Trophoblast cell (in vitro differentiated cells and primary cell): Measurements from ENCODE around the gene H2BK1.

Source experiments
- DNase-seq, 2 donors: peaks; one replicate each; pipeline ENCODE4 v3.0.0-alpha.2; 2016
- H2AFZ ChIP-seq: 2 replicates; pipeline ENCODE4 v1.6.1; 2013; ENCODE audit warnings: low read length, moderate library complexity, mild to moderate bottlenecking; ENCODE audit not compliant: insufficient read depth, poor library complexity
- H2AK5ac ChIP-seq: 2 replicates; pipeline ENCODE4 v1.6.1; 2013; ENCODE audit warnings: mild to moderate bottlenecking, low read length
- H2BK120ac ChIP-seq: 2 replicates; pipeline ENCODE4 v1.6.1; 2013; ENCODE audit warnings: low read length, mild to moderate bottlenecking, moderate library complexity; ENCODE audit not compliant: insufficient read depth, poor library complexity
- H2BK12ac ChIP-seq: 2 replicates; pipeline ENCODE4 v1.6.1; 2013; ENCODE audit warnings: mild to moderate bottlenecking, low read length, moderate library complexity
- H2BK5ac ChIP-seq: 2 replicates; pipeline ENCODE4 v1.6.1; 2013; ENCODE audit warnings: low read length, low read depth, moderate library complexity, mild to moderate bottlenecking; ENCODE audit not compliant: poor library complexity
- H3K14ac ChIP-seq: 2 replicates; pipeline ENCODE4 v1.6.1; 2013; ENCODE audit warnings: mild to moderate bottlenecking, low read length
- H3K18ac ChIP-seq: 2 replicates; pipeline ENCODE4 v1.6.1; 2013; ENCODE audit warnings: mild to moderate bottlenecking, low read length
- H3K23ac ChIP-seq: 2 replicates; pipeline ENCODE4 v1.6.1; 2013; ENCODE audit warnings: low read length
- H3K27ac ChIP-seq: 2 replicates; pipeline ENCODE4 v1.5.1; 2013; ENCODE audit warnings: low read depth, mild to moderate bottlenecking, inconsistent platforms, low read length, moderate library complexity
- H3K27me3 ChIP-seq: 2 replicates; pipeline ENCODE4 v1.6.1; 2013; ENCODE audit warnings: inconsistent platforms, mild to moderate bottlenecking, low read length, moderate library complexity; ENCODE audit not compliant: insufficient read depth
- H3K36me3 ChIP-seq, 2 experiments: 1 replicate in 1 of 2; 2 replicates in 1 of 2; pipeline ENCODE4 v1.6.1; 2013; ENCODE audit warnings: low read length in 2 of 2, mild to moderate bottlenecking in 2 of 2, moderate library complexity in 1 of 2; ENCODE audit not compliant: insufficient read depth in 2 of 2, control insufficient read depth in 1 of 2
- H3K4ac ChIP-seq: 2 replicates; pipeline ENCODE4 v1.6.1; 2013; ENCODE audit warnings: low read depth, mild to moderate bottlenecking, low read length, moderate library complexity
- H3K4me1 ChIP-seq, 2 experiments: 1 replicate in 1 of 2; 2 replicates in 1 of 2; pipeline ENCODE4 v1.6.1; 2013; ENCODE audit warnings: low read length in 2 of 2, mild to moderate bottlenecking in 2 of 2, moderate library complexity in 1 of 2; ENCODE audit not compliant: insufficient read depth in 2 of 2, control insufficient read depth in 1 of 2
- H3K4me2 ChIP-seq: 2 replicates; pipeline ENCODE4 v1.6.1; 2013; ENCODE audit warnings: inconsistent platforms, mild to moderate bottlenecking, low read length, moderate library complexity
- H3K4me3 ChIP-seq: 2 replicates; pipeline ENCODE4 v1.5.1; 2013; ENCODE audit warnings: mild to moderate bottlenecking, low read depth, low read length, inconsistent platforms
- H3K79me1 ChIP-seq: one replicate; pipeline ENCODE4 v1.6.1; 2013; ENCODE audit warnings: low read length
- H3K79me2 ChIP-seq: 2 replicates; pipeline ENCODE4 v1.6.1; 2013; ENCODE audit warnings: low read length, mild to moderate bottlenecking; ENCODE audit not compliant: control insufficient read depth, insufficient read depth, poor library complexity
- H3K9ac ChIP-seq: 2 replicates; pipeline ENCODE4 v1.6.1; 2013; ENCODE audit warnings: mild to moderate bottlenecking, low read length
- H3K9me3 ChIP-seq: 2 replicates; pipeline ENCODE4 v1.6.1; 2013; ENCODE audit warnings: low read depth, mild to moderate bottlenecking, control low read depth, inconsistent platforms, low read length; ENCODE audit not compliant: insufficient read depth
- H4K12ac ChIP-seq: 2 replicates; pipeline ENCODE4 v1.6.1; 2013; ENCODE audit warnings: low read depth, mild to moderate bottlenecking, low read length, moderate library complexity
- H4K8ac ChIP-seq: 2 replicates; pipeline ENCODE4 v1.6.1; 2013; ENCODE audit warnings: low read depth, mild to moderate bottlenecking, low read length, moderate library complexity
- H4K91ac ChIP-seq: one replicate; pipeline ENCODE4 v1.6.1; 2013; ENCODE audit warnings: low read depth, mild to moderate bottlenecking, low read length, moderate library complexity
- WGBS: extraction: QIAGEN DNeasy Blood & Tissue Kit; methylation state at CpG from one replicate; pipeline ENCODE4 v1.1.7; 2013; ENCODE audit warnings: missing lambda C conversion rate; ENCODE audit not compliant: insufficient read length, insufficient coverage; ENCODE audit errors: extremely low coverage; 5-methylcytosine and 5-hydroxymethylcytosine counted together

The H2BK1 gene

DNA sequence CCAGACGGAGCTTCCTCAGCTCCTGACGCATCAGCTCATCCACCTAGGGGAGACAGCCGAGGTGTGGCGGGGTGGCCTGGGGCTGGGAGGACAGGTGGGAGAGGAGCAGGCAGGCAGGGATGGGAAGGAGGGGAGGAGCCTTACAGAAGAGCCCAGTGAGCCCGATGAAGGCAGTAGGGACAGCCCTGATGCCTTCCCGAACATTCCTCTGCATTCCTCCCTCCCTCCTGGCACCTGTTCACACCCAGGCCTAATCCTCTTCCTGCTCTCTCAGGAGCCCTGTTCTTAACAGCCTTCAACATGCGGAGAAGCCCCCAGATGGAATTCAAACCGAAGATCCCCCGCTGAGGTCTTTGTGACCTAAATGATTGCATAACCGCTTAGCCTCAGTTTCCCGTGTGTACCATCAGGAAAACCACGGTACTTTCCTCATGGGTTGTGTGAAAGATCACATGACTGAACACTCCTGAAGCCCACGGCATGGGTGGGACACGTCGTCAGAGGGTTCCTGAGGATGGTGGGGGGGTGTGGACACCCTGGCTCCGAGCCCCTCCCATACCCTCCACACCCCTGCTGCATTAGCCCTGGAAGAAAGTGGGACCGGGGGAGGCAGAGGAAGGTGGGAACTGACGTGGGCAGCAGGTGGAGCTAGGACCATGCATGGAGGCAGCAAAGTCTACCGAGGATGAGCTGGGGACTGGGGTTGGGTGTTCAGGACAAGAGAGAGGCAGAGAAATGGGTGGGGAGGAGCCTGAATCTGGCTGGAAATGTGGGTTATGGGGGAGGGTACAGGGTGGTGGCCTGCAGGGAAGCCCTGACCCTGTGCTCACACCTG is 14.5 kb downstream of the H2BK1 start:
- H2AFZ ChIP-seq, result no peak overlapping the region
- no peak overlapping the region for H3K4ac ChIP-seq
- no peak overlapping the region for H3K27ac ChIP-seq
- no peak overlapping the region for H2BK12ac ChIP-seq
- H3K18ac ChIP-seq, result no peak overlapping the region
- H3K79me2 ChIP-seq, result no peaks in the 10 kb centered on the region
- no CpG with 5 or more reads among the region's 19 CpGs for WGBS
- H3K9me3 ChIP-seq, result peaks cover 3% of the 10 kb centered on the region
- H3K9ac ChIP-seq, result no peak overlapping the region
- no peak overlapping the region for H3K23ac ChIP-seq
- no peak overlapping the region for H3K14ac ChIP-seq
- no peaks in the 10 kb centered on the region for H3K27me3 ChIP-seq
- H3K4me3 ChIP-seq, result no peak overlapping the region
- no peak overlapping the region for H2AK5ac ChIP-seq
- H3K4me1 ChIP-seq, result peaks cover 4 to 7% of the 10 kb centered on the region in 2 experiments
- no peak overlapping the region for H2BK5ac ChIP-seq
- H2BK120ac ChIP-seq, result no peak overlapping the region
- H3K79me1 ChIP-seq, result no peaks in the 10 kb centered on the region
- H4K91ac ChIP-seq, result no peak overlapping the region
- no peak overlapping the region for H4K8ac ChIP-seq
- H4K12ac ChIP-seq, result no peak overlapping the region
- H3K4me2 ChIP-seq, result no peak overlapping the region
- DNase-seq, result no peak
- no peaks in the 10 kb centered on the region for H3K36me3 ChIP-seq

DNA sequence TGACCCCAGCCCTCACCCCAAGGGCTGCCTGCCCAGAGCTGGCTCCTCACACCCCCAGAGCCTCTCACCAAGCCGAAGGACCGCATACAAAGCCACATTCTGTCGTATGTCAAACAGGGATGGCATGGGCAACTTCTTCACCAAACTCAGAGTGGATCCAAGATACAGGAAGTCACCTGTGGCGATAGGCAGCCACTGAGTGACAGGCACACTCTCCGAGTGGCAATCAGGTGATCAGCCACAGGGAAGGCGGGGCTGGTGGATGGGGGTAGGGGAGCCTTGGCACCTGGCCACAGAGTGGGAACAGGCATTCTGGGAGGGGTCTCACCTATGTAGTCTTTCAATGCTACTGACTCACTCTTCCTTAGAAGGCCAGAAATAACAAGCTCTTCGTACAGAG is 16.1 kb downstream of the H2BK1 start:
- H3K36me3 ChIP-seq, result no peaks in the 10 kb centered on the region
- H3K14ac ChIP-seq, result no peak overlapping the region
- no peak overlapping the region for H2BK120ac ChIP-seq
- no peak overlapping the region for H3K4me2 ChIP-seq
- no peak overlapping the region for H3K4ac ChIP-seq
- H3K23ac ChIP-seq, result no peak overlapping the region
- H3K9ac ChIP-seq, result no peak overlapping the region
- H3K79me1 ChIP-seq, result no peaks in the 10 kb centered on the region
- H3K27me3 ChIP-seq, result no peaks in the 10 kb centered on the region
- peaks cover 3% of the 10 kb centered on the region for H3K9me3 ChIP-seq
- H3K4me1 ChIP-seq, result no peaks in the 10 kb centered on the region
- no peak for DNase-seq
- H2BK12ac ChIP-seq, result no peak overlapping the region
- no peak overlapping the region for H3K4me3 ChIP-seq
- H3K18ac ChIP-seq, result no peak overlapping the region
- no CpG with 5 or more reads among the region's 7 CpGs for WGBS
- H4K91ac ChIP-seq, result no peak overlapping the region
- no peak overlapping the region for H4K12ac ChIP-seq
- H2BK5ac ChIP-seq, result no peak overlapping the region
- no peak overlapping the region for H2AFZ ChIP-seq
- H3K27ac ChIP-seq, result no peak overlapping the region
- H3K79me2 ChIP-seq, result no peaks in the 10 kb centered on the region
- H2AK5ac ChIP-seq, result no peak overlapping the region
- H4K8ac ChIP-seq, result no peak overlapping the region

DNA sequence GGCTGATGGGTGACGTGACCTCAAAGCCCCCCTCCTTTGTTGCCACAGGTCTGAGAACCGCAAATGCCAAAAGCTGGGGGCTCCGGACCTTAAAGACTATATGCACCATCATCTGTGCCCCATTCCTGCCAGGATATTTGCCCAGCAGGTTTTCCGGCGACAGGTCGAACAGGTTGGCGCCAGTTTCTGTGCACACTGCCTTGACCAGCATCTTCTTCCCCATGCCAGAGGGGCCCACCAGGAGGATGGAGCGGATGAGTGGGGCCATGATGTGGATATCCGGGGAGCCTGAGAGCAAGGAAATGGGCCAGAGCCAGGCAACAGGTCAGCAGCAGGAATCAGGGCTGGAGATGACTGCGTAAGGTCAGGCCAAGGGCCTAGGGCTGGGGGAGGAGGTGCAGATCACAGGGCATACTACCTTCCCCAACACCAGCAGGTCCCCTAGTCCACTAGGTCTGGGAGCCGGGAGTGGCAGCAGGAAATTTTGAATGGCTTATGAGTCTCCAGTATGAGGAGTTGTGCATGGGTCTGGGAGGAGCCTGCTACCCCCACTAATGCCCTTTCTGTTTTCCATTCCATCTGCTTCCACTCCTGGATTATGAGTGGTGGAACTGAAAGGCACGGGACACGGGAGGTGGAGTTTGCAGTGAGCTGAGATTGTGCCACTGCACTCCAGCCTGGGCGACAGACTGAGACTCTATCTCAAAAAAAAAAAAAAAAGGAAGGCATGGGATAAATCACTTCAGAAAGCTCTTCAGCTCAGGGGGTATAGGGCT is 16.9 kb downstream of the H2BK1 start:
- Histone ChIP-seq H3K4me1 (no peaks in the 10 kb centered on the region), H2BK12ac (no peak overlapping the region), H3K4me3 (no peak overlapping the region), H4K91ac (no peak overlapping the region), H3K9me3 (peaks cover 1% of the 10 kb centered on the region), H4K12ac (no peak overlapping the region), H2AFZ (no peak overlapping the region), H2BK120ac (no peak overlapping the region), H2AK5ac (no peak overlapping the region), H3K4ac (no peak overlapping the region), H3K18ac (no peak overlapping the region), H3K27me3 (no peaks in the 10 kb centered on the region), H3K36me3 (no peaks in the 10 kb centered on the region), H3K27ac (no peak overlapping the region), H4K8ac (no peak overlapping the region), H3K79me1 (no peaks in the 10 kb centered on the region), H3K79me2 (no peaks in the 10 kb centered on the region), H3K23ac (no peak overlapping the region), H3K14ac (no peak overlapping the region), H3K4me2 (no peak overlapping the region), H3K9ac (no peak overlapping the region), H2BK5ac (no peak overlapping the region)
- no peak for DNase-seq
- WGBS, result no CpG with 5 or more reads among the region's 14 CpGs

DNA sequence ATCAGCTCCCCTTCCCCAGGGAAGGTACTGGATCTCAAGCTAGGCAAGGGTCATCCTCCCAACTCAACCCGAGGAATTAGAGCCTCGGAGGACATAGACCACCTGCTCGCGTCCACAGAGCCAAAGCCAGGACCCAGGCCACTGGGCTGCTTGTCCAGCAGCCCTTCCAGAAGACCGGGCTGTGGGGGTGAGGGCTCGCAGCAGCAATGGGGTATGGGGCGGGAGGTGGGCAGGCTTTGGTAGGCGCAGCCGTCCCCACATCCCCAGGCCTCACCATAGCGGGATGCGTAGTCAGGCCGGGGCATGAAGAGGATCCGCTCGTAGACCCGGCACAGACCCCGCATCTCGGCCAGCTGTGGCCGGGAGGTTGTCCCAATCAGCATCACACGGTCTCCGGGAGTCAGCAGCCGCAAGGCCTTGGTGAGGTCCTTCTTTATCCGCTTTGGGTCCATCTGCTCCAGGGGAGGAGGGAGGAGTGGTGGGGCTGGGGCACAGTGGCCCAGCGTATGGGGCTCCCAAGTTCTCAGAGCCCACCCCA is 18.2 kb downstream of the H2BK1 start:
- Histone ChIP-seq H3K4me3 (no peak overlapping the region), H2BK5ac (no peak overlapping the region), H2BK120ac (no peak overlapping the region), H4K12ac (no peak overlapping the region), H3K27ac (no peak overlapping the region), H3K36me3 (no peaks in the 10 kb centered on the region), H3K4ac (no peak overlapping the region), H4K91ac (no peak overlapping the region), H3K27me3 (no peaks in the 10 kb centered on the region), H2AFZ (no peak overlapping the region), H3K4me2 (no peak overlapping the region), H3K4me1 (no peaks in the 10 kb centered on the region), H2AK5ac (no peak overlapping the region), H3K23ac (no peak overlapping the region), H3K18ac (no peak overlapping the region), H3K9me3 (no peaks in the 10 kb centered on the region), H4K8ac (no peak overlapping the region), H3K79me2 (no peaks in the 10 kb centered on the region), H3K9ac (no peak overlapping the region), H3K79me1 (no peaks in the 10 kb centered on the region), H2BK12ac (no peak overlapping the region), H3K14ac (no peak overlapping the region)
- DNase-seq, result no peak
- no CpG with 5 or more reads among the region's 23 CpGs for WGBS
